GM23338 (cell line): ENCODE data around the gene CIB1.

Experiments
- CREB1 ChIP-seq: fragments of 250-450 bp; sonication (Bioruptor Pico); IDR thresholded peaks from 2 replicates; pipeline ENCODE4 v1.5.0; 2020; ENCODE audit warnings: low read depth, mild to moderate bottlenecking, moderate library complexity
- CTCF ChIP-seq, 2 experiments: fragments of 200-600 bp in 1 of 2; sonication (generic) in 1 of 2; conservative IDR thresholded peaks; 2 replicates each; pipeline versions ENCODE4 v1.5.1 to v1.6.1; 2016 to 2017; ENCODE audit warnings: antibody characterized with exemption in 2 of 2, low read depth in 2 of 2, mild to moderate bottlenecking in 2 of 2, moderate library complexity in 1 of 2
- EZH2 ChIP-seq: fragments of 200-600 bp; sonication (generic); IDR thresholded peaks from one replicate; pipeline ENCODE4 v1.8.0; 2017; ENCODE audit warnings: antibody characterized with exemption, mild to moderate bottlenecking, low read depth; ENCODE audit not compliant: unreplicated experiment
- EZH2phosphoT487 ChIP-seq: fragments of 200-600 bp; sonication (generic); IDR thresholded peaks from one replicate; pipeline ENCODE4 v1.8.1; 2018; ENCODE audit warnings: antibody characterized with exemption; ENCODE audit not compliant: unreplicated experiment
- NANOG ChIP-seq: IDR thresholded peaks from 2 replicates; pipeline ENCODE4 v1.6.1; 2016; ENCODE audit warnings: antibody characterized with exemption, borderline replicate concordance
- POLR2AphosphoS5 ChIP-seq: IDR thresholded peaks from 2 replicates; pipeline ENCODE4 v1.6.1; 2016; ENCODE audit warnings: antibody characterized with exemption, low read depth
- REST ChIP-seq: IDR thresholded peaks from one replicate; pipeline ENCODE4 v1.6.1; 2018; ENCODE audit warnings: antibody characterized with exemption; ENCODE audit not compliant: unreplicated experiment
- STAT1 ChIP-seq: IDR thresholded peaks from one replicate; pipeline ENCODE4 v1.6.1; 2016; ENCODE audit warnings: antibody characterized with exemption; ENCODE audit not compliant: unreplicated experiment

- no peak for TF ChIP-seq CTCF (conservative IDR thresholded peaks at IDR 0.05; ENCODE audit: low read depth in 2 of 2)
- TF ChIP-seq EZH2phosphoT487: no peak
- no peak for TF ChIP-seq REST
- no peak for TF ChIP-seq EZH2
- TF ChIP-seq POLR2AphosphoS5: no peak
- no peak for TF ChIP-seq NANOG
- no peak for TF ChIP-seq CREB1 (CRISPR knock-in tag)
- TF ChIP-seq STAT1: no peak
Measured at GRCh38 chr15:90191344-90191687, 42.4 kb downstream of the CIB1 start.
